GM21619 (cell line): ENCODE measurements around the gene FAM222B.
"Not testable (repeated sequence)": the region's sequence is repeated elsewhere in the genome, so short reads cannot be mapped to it uniquely, and the experiment has no call there.

ENCODE experiments used
- ATAC-seq: cut with Tn5 transposase; IDR thresholded peaks from one replicate; pipeline ENCODE4 v1.9.1; 2021; ENCODE audit not compliant: unreplicated experiment

The FAM222B gene, protein sequence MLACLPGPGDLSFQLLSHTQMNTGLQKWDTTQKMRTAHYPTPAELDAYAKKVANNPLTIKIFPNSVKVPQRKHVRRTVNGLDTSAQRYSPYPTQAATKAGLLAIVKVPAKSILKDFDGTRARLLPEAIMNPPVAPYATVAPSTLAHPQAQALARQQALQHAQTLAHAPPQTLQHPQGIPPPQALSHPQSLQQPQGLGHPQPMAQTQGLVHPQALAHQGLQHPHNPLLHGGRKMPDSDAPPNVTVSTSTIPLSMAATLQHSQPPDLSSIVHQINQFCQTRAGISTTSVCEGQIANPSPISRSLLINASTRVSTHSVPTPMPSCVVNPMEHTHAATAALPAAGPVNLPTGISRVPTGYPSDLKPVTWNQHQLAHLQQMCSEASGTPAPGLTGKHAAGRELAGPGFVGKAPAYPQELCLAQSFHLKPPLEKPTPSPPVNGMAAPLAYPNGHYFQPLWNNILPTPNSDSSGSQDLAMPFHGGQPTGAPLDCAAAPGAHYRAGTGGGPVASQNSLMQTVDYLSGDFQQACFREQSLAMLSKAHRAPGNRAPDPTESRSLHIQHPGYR

GRCh38 chr17:28842282-28843012, at the start of gene FAM222B:
FAM222B (minus strand) TSS chr17:28842790; CDS start chr17:28766667, 76,123 bp downstream.
- peak; percentile 82 for ATAC-seq

GRCh38 chr17:28892024-28892423, 49.4 kb upstream of the FAM222B start:
- ATAC-seq, result no peak

- ATAC-seq, result no peak
These were observed 48.6 kb upstream of the FAM222B start for GRCh38 chr17:28891201-28891600.

DNA sequence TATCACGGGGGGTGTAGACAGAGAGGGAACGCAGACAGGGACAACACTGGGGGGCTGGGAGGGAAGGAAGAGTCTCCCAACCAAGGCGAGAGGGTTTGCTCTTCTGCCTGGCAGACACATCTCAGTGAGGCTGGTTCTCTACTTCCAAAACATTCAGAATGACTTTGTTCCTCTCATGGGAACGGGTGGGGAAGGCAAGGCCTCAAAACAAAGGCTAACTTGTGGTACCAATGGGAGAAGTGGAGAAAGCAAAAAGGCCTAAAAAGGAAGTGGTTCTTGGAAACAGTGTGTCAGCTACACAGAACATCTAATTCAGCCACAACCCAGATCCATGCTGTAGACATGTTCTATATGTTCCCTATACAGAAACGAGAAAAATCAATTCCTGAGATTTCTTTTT, 47.4 kb upstream of the FAM222B start:
- ATAC-seq, result no peak

GRCh38 chr17:28888832-28889231, 46.2 kb upstream of the FAM222B start:
- ATAC-seq, result no peak

GRCh38 chr17:28887871-28888471, 45.4 kb upstream of the FAM222B start:
- ATAC-seq, result no peak

DNA sequence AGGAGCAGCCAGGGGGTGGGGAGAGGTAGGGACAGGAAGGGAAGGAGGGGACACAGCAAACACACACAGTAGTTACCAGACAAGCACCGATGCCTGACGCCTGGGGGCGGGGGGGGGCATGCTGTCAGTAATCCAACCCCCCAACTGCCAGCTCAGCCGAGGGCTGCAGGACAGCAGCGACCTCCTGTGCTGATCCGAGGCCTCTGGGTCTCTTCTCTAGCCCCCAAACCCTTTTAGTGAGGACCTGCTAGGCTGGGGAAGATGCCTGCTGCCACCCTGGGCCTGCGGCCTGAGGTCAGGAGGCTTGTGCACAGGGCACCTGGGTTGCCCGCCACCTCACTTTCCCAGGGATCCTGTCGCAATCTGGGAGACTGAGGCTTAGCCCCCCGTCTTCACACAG, 43.4 kb upstream of the FAM222B start:
- ATAC-seq, result no peak

GRCh38 chr17:28885363-28885762, 42.8 kb upstream of the FAM222B start:
- no peak for ATAC-seq

GRCh38 chr17:28883967-28884702, 41.5 kb upstream of the FAM222B start:
- no peak for ATAC-seq

GRCh38 chr17:28882154-28882895, 39.7 kb upstream of the FAM222B start:
- ATAC-seq, result no peak

- no peak for ATAC-seq
These were observed 39.0 kb upstream of the FAM222B start for GRCh38 chr17:28881533-28882056.

DNA sequence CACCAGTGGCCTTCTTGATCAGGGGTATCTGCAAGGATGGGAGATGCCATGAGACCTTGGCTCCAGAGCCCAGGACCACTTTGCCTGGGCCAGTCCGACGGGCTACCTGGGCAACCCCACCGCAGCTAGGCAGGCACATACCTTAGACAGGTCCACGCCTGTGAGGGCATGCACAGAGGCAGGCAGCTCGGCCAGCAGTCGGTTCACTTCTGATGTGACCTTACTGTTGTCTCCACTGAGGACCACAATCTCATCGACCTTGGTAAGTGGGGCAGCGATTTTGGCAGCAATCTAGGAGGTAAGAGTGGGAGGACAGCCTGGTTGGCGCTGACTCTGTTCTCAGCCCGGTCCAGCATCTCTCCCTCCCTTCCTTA, 38.0 kb upstream of the FAM222B start:
- ATAC-seq, result no peak

- ATAC-seq, result no peak
These were observed 37.4 kb upstream of the FAM222B start for GRCh38 chr17:28879886-28880571.

GRCh38 chr17:28878981-28879380, 36.4 kb upstream of the FAM222B start:
- ATAC-seq, result no peak

DNA sequence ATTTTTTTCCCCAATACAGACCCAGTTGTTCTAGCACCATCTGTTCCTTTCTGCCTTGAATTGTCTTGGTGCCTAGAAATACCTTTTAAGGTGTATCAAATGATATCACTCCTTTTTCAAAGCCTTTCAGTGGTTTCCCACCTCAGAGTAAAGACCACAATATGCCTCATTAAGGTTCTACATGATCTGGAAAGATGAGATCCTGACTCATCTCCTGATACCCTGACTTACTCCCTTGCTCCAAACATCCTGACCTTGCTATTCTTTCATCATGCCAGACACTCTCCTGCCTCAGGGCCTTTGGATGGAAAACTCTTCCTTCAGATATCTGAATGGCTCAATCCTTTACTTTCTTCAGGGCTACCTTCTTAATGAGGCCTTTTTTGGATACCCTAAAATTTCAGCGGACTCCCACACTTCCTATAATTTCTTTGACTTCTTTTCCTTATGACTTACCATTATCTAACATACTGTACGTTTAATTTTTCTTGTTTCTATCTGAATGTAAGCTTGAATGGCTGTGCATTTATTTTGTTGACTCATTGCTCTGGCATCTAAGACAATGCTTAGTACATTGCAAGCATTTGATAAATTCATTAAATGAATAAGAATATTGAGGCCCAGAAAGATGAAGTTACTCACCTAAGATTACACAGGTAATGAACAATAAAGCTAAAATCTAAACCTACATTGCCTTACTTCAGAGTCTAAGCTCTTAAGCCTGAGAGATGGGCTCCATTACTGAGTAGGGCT, 35.7 kb upstream of the FAM222B start:
- no peak for ATAC-seq

GRCh38 chr17:28877150-28877711, 34.6 kb upstream of the FAM222B start:
- ATAC-seq, result not testable (repeated sequence)

DNA sequence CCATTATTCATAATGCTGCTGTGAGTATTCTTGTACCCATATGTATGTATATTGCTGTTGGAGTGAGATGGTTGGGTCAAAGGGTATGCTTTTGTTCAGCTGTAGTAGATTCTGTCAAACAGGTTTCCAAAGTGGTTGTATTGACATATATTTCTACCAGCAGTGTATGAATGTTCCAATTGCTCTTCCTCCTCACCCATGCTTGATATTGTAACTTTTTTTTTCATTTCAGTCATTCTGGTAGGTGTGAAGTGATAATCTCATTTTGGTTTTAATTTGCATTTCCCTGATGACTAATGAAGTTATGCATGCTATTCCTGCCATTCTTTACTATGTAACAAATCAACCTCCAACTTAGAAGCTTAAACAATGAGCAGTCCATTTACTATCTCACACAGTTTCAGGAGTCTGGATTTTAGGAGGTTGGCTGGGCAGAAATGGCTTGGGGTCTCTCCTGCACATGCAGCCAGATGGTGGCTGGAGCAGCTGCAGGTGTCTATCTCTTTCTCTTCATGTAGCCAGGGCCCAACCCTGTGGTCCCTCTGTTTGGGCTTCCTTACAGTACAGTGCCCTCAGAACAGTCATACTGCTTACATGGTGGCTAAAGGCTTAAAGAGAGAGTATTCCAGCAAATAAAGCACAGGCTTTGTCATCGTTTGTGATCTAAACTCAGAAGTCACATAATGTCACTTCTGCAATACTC, 33.4 kb upstream of the FAM222B start:
- no peak for ATAC-seq

DNA sequence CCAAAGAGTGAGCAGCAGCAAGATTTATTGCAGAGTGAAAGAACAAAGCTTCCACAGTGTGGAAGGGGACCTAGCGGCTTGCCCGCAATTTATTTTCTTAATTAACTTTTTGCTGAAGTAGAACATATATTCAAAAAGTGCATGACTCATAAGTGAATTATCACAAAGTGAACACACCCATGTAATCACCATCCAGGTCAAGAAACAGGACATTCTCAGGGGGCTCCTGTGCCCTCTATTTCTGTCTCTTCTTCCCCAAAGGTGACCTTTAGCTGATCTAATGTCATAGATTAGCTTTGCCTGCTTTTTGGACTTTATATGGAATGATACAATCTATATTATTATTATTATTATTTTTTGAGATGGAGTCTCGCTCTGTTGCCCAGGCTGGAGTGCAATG, 32.2 kb upstream of the FAM222B start:
- ATAC-seq, result no peak
